ENCODE data around the gene MAGEB2. TPM values are rescaled to one million over a fixed set of nuclear protein-coding genes. Genes with fewer than 3 reads are reported as not detected.

The MAGEB2 gene
- total RNA-seq, 1 experiment from 2014 or later, result 0.10 TPM

GRCh38 chrX:30248854-30249253, 33.5 kb downstream of the MAGEB2 start:
- BruUV-seq (replicated peaks), result no TSS peak
- TF ChIP-seq, protein P1, sequence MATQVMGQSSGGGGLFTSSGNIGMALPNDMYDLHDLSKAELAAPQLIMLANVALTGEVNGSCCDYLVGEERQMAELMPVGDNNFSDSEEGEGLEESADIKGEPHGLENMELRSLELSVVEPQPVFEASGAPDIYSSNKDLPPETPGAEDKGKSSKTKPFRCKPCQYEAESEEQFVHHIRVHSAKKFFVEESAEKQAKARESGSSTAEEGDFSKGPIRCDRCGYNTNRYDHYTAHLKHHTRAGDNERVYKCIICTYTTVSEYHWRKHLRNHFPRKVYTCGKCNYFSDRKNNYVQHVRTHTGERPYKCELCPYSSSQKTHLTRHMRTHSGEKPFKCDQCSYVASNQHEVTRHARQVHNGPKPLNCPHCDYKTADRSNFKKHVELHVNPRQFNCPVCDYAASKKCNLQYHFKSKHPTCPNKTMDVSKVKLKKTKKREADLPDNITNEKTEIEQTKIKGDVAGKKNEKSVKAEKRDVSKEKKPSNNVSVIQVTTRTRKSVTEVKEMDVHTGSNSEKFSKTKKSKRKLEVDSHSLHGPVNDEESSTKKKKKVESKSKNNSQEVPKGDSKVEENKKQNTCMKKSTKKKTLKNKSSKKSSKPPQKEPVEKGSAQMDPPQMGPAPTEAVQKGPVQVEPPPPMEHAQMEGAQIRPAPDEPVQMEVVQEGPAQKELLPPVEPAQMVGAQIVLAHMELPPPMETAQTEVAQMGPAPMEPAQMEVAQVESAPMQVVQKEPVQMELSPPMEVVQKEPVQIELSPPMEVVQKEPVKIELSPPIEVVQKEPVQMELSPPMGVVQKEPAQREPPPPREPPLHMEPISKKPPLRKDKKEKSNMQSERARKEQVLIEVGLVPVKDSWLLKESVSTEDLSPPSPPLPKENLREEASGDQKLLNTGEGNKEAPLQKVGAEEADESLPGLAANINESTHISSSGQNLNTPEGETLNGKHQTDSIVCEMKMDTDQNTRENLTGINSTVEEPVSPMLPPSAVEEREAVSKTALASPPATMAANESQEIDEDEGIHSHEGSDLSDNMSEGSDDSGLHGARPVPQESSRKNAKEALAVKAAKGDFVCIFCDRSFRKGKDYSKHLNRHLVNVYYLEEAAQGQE (IDR thresholded peaks at IDR 0.05; ENCODE audit: insufficient read depth in 1 of 2, low read depth in 2 of 2, low read length in 1 of 2), result no peak
- no peak for TF ChIP-seq SIN3A (IDR thresholded peaks at IDR 0.05; ENCODE audit: borderline replicate concordance, insufficient read depth, low read depth, low read length)
- no peak for TF ChIP-seq POLR2AphosphoS5 (IDR thresholded peaks at IDR 0.05; ENCODE audit: low read depth, low read length)
- no peak for TF ChIP-seq TCF7L2 (IDR thresholded peaks at IDR 0.05; ENCODE audit: low read depth, low read length)
- TF ChIP-seq CTCF (IDR thresholded peaks at IDR 0.05), result no peak
- ChIA-PET CTCF (no interaction called here), POLR2A (no interaction called here)
- in situ Hi-C loops (cut with HindIII; ENCODE audit: low pct_unique_long_range_greater_than_20kb, low sequenced_read_pairs), result no loop called here
- Histone ChIP-seq H3K27me3 (ENCODE audit: control insufficient read depth, insufficient read depth, low read length) (no peaks in the 10 kb centered on the region), H3K36me3 (ENCODE audit: control insufficient read depth, insufficient read depth, low read length) (no peaks in the 10 kb centered on the region), H3K27ac (ENCODE audit: low read length) (no peak overlapping the region), H3K4me1 (ENCODE audit: control insufficient read depth, insufficient read depth, low read length) (no peaks in the 10 kb centered on the region), H3K9me3 (ENCODE audit: control insufficient read depth, insufficient read depth, low read depth, low read length) (no peaks in the 10 kb centered on the region), H3K4me3 (ENCODE audit: low read depth in 2 of 2, low read length in 2 of 2) (no peak overlapping the region)
- no peak for DNase-seq (ENCODE audit: low read depth, low spot score)
- intact Hi-C loops (cut with micrococcal nuclease; ENCODE audit: unreplicated experiment), result no loop called here
- no peak for ATAC-seq

GRCh38 chrX:30253257-30253656, 37.9 kb downstream of the MAGEB2 start:
- H3K36me3 ChIP-seq (ENCODE audit: control insufficient read depth, insufficient read depth, low read length), result no peaks in the 10 kb centered on the region
- ChIA-PET CTCF (no interaction called here), POLR2A (no interaction called here)
- no TSS peak for BruUV-seq (replicated peaks)
- no peaks in the 10 kb centered on the region for H3K27me3 ChIP-seq (ENCODE audit: control insufficient read depth, insufficient read depth, low read length)
- H3K4me3 ChIP-seq (ENCODE audit: low read depth in 2 of 2, low read length in 2 of 2), result no peak overlapping the region
- H3K9me3 ChIP-seq (ENCODE audit: control insufficient read depth, insufficient read depth, low read depth, low read length), result no peaks in the 10 kb centered on the region
- H3K27ac ChIP-seq (ENCODE audit: low read length), result no peak overlapping the region
- in situ Hi-C loops (cut with HindIII; ENCODE audit: low pct_unique_long_range_greater_than_20kb, low sequenced_read_pairs) (no loop called here), intact Hi-C loops (cut with micrococcal nuclease; ENCODE audit: unreplicated experiment) (no loop called here)
- no peaks in the 10 kb centered on the region for H3K4me1 ChIP-seq (ENCODE audit: control insufficient read depth, insufficient read depth, low read length)
- no peak for TF ChIP-seq POLR2AphosphoS5 (IDR thresholded peaks at IDR 0.05; ENCODE audit: low read depth, low read length)
- no peak for TF ChIP-seq CTCF (IDR thresholded peaks at IDR 0.05)
- TF ChIP-seq TCF7L2 (IDR thresholded peaks at IDR 0.05; ENCODE audit: low read depth, low read length), result no peak
- TF ChIP-seq, protein P1 (IDR thresholded peaks at IDR 0.05; ENCODE audit: insufficient read depth in 1 of 2, low read depth in 2 of 2, low read length in 1 of 2), result no peak
- TF ChIP-seq SIN3A (IDR thresholded peaks at IDR 0.05; ENCODE audit: borderline replicate concordance, insufficient read depth, low read depth, low read length), result no peak
- DNase-seq (ENCODE audit: low read depth, low spot score) (no peak), ATAC-seq (no peak)

Measured in Panc1 (cell line).